ENCODE data around the gene ENDOV. TPM values are rescaled to one million over a fixed set of nuclear protein-coding genes. Genes with fewer than 3 reads are reported as not detected.

Gene ENDOV
- total and polyA plus RNA-seq, 2 of the 13 experiments (the other 11 are each of a cell fraction or from before 2014, with no cell fraction given): 15.1 to 17.1 TPM

DNA sequence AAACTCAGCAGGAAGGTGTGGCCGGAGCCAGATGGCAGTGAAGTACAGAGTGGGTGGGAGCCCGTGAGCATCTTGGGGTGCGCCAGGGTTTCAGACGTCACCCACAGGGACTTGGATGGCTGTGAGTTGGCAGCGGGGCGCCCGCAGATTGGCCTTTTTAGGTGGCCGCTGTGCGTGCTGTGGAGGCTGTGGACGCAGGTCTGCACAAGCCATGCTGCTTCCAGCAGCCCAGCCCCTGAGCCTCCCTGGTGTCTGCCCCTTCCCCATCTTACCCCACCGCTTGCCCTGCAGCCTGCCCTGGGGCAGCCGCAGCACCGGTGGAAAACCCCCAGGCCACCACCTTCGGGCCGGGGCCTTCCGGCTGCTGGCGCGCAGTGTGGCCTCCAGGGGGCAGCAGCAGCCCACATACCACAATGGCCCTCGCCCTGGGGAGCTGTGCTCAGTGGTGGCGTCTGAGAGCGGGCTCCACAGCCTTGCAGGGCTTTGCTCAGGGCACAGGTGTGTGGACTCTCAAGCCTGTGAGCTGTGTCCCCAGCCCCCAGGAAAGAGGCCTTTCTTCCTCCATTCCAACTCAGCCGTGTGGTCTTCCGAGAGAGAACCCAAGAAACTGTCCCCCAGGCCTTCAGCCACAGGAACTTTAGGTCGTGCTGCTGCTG lies 11.8 kb downstream of the ENDOV start (continued):
- TF ChIP-seq ZKSCAN1 (IDR thresholded peaks at IDR 0.05; ENCODE audit: low read length) (no peak), ZNF441 (CRISPR knock-in tag; IDR thresholded peaks at IDR 0.05; ENCODE audit: borderline replicate concordance) (no peak), MAF1 (CRISPR knock-in tag; IDR thresholded peaks at IDR 0.05; ENCODE audit: borderline replicate concordance) (peak; percentile 66; the same call in 1 of the 2 replicates), ZNF296 (CRISPR knock-in tag; conservative IDR thresholded peaks at IDR 0.05) (no peak), ZKSCAN8 (CRISPR knock-in tag; IDR thresholded peaks at IDR 0.05; ENCODE audit: borderline replicate concordance) (peak; percentile 67; the same call in 1 of the 2 replicates), ZBTB21 (CRISPR knock-in tag; IDR thresholded peaks at IDR 0.05) (no peak), SNAPC2 (CRISPR knock-in tag; IDR thresholded peaks at IDR 0.05) (no peak), MAZ (IDR thresholded peaks at IDR 0.05; ENCODE audit: borderline replicate concordance, low read depth, low read length) (peak; percentile 65; the same call in 1 of the 2 replicates), MAZ (CRISPR knock-in tag; IDR thresholded peaks at IDR 0.05; ENCODE audit: low read depth) (peak; percentile 80; the same call in 1 of the 2 replicates), JUNB (CRISPR knock-in tag; IDR thresholded peaks at IDR 0.05; ENCODE audit: borderline replicate concordance) (no peak), GABPB1 (CRISPR knock-in tag; IDR thresholded peaks at IDR 0.05) (peak; percentile 81), NFRKB (IDR thresholded peaks at IDR 0.05) (no peak), PHF5A (CRISPR knock-in tag; IDR thresholded peaks at IDR 0.05; ENCODE audit: low read depth, unreplicated experiment) (no peak), STAG1 (CRISPR knock-in tag; IDR thresholded peaks at IDR 0.05) (peak; percentile 100), MED13 (CRISPR knock-in tag; IDR thresholded peaks at IDR 0.05) (0 out of 2 replicates have a peak, but pooled peaks have one; percentile 63), KDM2A (CRISPR knock-in tag; IDR thresholded peaks at IDR 0.05; ENCODE audit: borderline replicate concordance, low read depth) (peak; percentile 93), PHF20 (CRISPR knock-in tag; IDR thresholded peaks at IDR 0.05) (no peak)
- TF ChIP-seq, protein P1, sequence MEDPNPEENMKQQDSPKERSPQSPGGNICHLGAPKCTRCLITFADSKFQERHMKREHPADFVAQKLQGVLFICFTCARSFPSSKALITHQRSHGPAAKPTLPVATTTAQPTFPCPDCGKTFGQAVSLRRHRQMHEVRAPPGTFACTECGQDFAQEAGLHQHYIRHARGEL (CRISPR knock-in tag; IDR thresholded peaks at IDR 0.05): no peak
- TF ChIP-seq, protein P2, sequence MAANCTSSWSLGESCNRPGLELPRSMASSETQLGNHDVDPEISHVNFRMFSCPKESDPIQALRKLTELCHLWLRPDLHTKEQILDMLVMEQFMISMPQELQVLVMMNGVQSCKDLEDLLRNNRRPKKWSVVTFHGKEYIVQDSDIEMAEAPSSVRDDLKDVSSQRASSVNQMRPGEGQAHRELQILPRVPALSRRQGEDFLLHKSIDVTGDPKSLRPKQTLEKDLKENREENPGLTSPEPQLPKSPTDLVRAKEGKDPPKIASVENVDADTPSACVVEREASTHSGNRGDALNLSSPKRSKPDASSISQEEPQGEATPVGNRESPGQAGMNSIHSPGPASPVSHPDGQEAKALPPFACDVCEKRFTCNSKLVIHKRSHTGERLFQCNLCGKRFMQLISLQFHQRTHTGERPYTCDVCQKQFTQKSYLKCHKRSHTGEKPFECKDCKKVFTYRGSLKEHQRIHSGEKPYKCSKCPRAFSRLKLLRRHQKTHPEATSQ (CRISPR knock-in tag; IDR thresholded peaks at IDR 0.05; ENCODE audit: borderline replicate concordance): peak; percentile 40; the same call in 1 of the 2 replicates
- TF ChIP-seq, protein P3, sequence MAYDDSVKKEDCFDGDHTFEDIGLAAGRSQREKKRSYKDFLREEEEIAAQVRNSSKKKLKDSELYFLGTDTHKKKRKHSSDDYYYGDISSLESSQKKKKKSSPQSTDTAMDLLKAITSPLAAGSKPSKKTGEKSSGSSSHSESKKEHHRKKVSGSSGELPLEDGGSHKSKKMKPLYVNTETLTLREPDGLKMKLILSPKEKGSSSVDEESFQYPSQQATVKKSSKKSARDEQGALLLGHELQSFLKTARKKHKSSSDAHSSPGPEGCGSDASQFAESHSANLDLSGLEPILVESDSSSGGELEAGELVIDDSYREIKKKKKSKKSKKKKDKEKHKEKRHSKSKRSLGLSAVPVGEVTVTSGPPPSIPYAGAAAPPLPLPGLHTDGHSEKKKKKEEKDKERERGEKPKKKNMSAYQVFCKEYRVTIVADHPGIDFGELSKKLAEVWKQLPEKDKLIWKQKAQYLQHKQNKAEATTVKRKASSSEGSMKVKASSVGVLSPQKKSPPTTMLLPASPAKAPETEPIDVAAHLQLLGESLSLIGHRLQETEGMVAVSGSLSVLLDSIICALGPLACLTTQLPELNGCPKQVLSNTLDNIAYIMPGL (CRISPR knock-in tag; IDR thresholded peaks at IDR 0.05; ENCODE audit: borderline replicate concordance in 1 of 2, low read depth in 1 of 2): peak; percentile 75 to 87
- TF ChIP-seq, protein P4, sequence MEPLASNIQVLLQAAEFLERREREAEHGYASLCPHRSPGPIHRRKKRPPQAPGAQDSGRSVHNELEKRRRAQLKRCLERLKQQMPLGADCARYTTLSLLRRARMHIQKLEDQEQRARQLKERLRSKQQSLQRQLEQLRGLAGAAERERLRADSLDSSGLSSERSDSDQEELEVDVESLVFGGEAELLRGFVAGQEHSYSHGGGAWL (CRISPR knock-in tag; IDR thresholded peaks at IDR 0.05): 0 out of 2 replicates have a peak, but pooled peaks have one; percentile 23
- TF ChIP-seq, protein P5, sequence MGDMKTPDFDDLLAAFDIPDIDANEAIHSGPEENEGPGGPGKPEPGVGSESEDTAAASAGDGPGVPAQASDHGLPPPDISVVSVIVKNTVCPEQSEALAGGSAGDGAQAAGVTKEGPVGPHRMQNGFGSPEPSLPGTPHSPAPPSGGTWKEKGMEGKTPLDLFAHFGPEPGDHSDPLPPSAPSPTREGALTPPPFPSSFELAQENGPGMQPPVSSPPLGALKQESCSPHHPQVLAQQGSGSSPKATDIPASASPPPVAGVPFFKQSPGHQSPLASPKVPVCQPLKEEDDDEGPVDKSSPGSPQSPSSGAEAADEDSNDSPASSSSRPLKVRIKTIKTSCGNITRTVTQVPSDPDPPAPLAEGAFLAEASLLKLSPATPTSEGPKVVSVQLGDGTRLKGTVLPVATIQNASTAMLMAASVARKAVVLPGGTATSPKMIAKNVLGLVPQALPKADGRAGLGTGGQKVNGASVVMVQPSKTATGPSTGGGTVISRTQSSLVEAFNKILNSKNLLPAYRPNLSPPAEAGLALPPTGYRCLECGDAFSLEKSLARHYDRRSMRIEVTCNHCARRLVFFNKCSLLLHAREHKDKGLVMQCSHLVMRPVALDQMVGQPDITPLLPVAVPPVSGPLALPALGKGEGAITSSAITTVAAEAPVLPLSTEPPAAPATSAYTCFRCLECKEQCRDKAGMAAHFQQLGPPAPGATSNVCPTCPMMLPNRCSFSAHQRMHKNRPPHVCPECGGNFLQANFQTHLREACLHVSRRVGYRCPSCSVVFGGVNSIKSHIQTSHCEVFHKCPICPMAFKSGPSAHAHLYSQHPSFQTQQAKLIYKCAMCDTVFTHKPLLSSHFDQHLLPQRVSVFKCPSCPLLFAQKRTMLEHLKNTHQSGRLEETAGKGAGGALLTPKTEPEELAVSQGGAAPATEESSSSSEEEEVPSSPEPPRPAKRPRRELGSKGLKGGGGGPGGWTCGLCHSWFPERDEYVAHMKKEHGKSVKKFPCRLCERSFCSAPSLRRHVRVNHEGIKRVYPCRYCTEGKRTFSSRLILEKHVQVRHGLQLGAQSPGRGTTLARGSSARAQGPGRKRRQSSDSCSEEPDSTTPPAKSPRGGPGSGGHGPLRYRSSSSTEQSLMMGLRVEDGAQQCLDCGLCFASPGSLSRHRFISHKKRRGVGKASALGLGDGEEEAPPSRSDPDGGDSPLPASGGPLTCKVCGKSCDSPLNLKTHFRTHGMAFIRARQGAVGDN (CRISPR knock-in tag; IDR thresholded peaks at IDR 0.05): peak; percentile 68
